Tibial nerve (tissue), 3 donors: ENCODE measurements around the gene SLC10A4.

Experiments
- CTCF ChIP-seq, 5 experiments: fragments of 200-600 bp in 3 of 5; fragments of 450-650 bp in 2 of 5; sonication (generic) in 3 of 5; IDR thresholded peaks; one replicate each; pipeline ENCODE4 v1.5.1; 2016 to 2019; ENCODE audit warnings: antibody characterized with exemption in 5 of 5, mild to moderate bottlenecking in 3 of 5, moderate library complexity in 2 of 5
- POLR2A ChIP-seq, 2 donors: fragments of 450-650 bp; IDR thresholded peaks; one replicate each; pipeline ENCODE4 v1.6.1; 2017; ENCODE audit warnings: antibody characterized with exemption in 2 of 2, mild to moderate bottlenecking in 2 of 2, moderate library complexity in 2 of 2

GRCh38 chr4:48493452-48494100 is 10.4 kb downstream of the SLC10A4 start:
- TF ChIP-seq CTCF (IDR thresholded peaks at IDR 0.05) (no peak), POLR2A (IDR thresholded peaks at IDR 0.05) (no peak)
